ENCODE measurements around the gene PRSS36. TPM values are rescaled to one million over a fixed set of nuclear protein-coding genes. Genes with fewer than 3 reads are reported as not detected.
"Not testable (repeated sequence)": the region's sequence is repeated elsewhere in the genome, so short reads cannot be mapped to it uniquely, and the experiment has no call there.

PRSS36 gene
- total RNA-seq, 1 donor from 2014 or later = 1.1 TPM

- intact Hi-C loops (cut with micrococcal nuclease) = no loop called here
Measured at GRCh38 chr16:31107465-31107867, 42.4 kb downstream of the PRSS36 start.

- intact Hi-C loops (cut with micrococcal nuclease) = no loop called here
Measured at GRCh38 chr16:31106509-31107464, 43.1 kb downstream of the PRSS36 start.

- intact Hi-C loops (cut with micrococcal nuclease) = no loop called here
Measured at GRCh38 chr16:31105677-31106213, 44.1 kb downstream of the PRSS36 start.

- intact Hi-C loops (cut with micrococcal nuclease) = not testable (repeated sequence)
Measured at GRCh38 chr16:31100876-31101641, 48.8 kb downstream of the PRSS36 start.

GRCh38 chr16:31099860-31100638 lies 49.8 kb downstream of the PRSS36 start:
- intact Hi-C loops (cut with micrococcal nuclease) = no loop called here

GRCh38 chr16:31094424-31095120 lies 55.3 kb downstream of the PRSS36 start, which contains the start of gene VKORC1:
TSS of gene VKORC1 (minus strand) at chr16:31094797. CDS start at chr16:31094729, 68 bp downstream.
- intact Hi-C loops (cut with micrococcal nuclease) = loop anchor here (1.0 to 2.0 kb wide), 12 partner anchors 14 to 365 kb away; partner anchors contain the start of genes ARMC5, BCKDK, HSD3B7 and KAT8

- intact Hi-C loops (cut with micrococcal nuclease) = loop anchor here (1.0 to 2.0 kb wide), 12 partner anchors 15 to 365 kb away; partner anchors contain the start of genes ARMC5, BCKDK, HSD3B7 and KAT8
Measured at GRCh38 chr16:31094088-31094423, 55.8 kb downstream of the PRSS36 start.

GRCh38 chr16:31093132-31093703 lies 56.6 kb downstream of the PRSS36 start:
- intact Hi-C loops (cut with micrococcal nuclease) = no loop called here

GRCh38 chr16:31092330-31092729 lies 57.5 kb downstream of the PRSS36 start:
- intact Hi-C loops (cut with micrococcal nuclease) = no loop called here

- intact Hi-C loops (cut with micrococcal nuclease) = no loop called here
Measured at GRCh38 chr16:31090540-31090939, 59.3 kb downstream of the PRSS36 start.

- intact Hi-C loops (cut with micrococcal nuclease) = no loop called here
Measured at GRCh38 chr16:31089199-31089598, 60.7 kb downstream of the PRSS36 start.

Other genes starting within 250 kb of the PRSS36 start
- gene FBXL19, start 226.5 kb downstream of the PRSS36 start, total RNA-seq = 24.8 and 28.5 TPM in 2 replicates
- 22.3 and 23.0 TPM in 2 replicates for gene ORAI3, start 201.0 kb downstream of the PRSS36 start, total RNA-seq
- 25.9 and 27.8 TPM in 2 replicates for gene SETD1A, start 192.3 kb downstream of the PRSS36 start, total RNA-seq
- gene HSD3B7, start 164.9 kb downstream of the PRSS36 start, total RNA-seq = 9.0 and 10.6 TPM in 2 replicates
- 1.5 and 1.6 TPM in 2 replicates for gene STX1B, start 139.4 kb downstream of the PRSS36 start, total RNA-seq
- 93.7 and 102 TPM in 2 replicates for gene STX4, start 116.5 kb downstream of the PRSS36 start, total RNA-seq
- gene ZNF668, start 75.8 kb downstream of the PRSS36 start, total RNA-seq = 14.5 and 15.5 TPM in 2 replicates
- 31.3 and 33.0 TPM in 2 replicates for gene ZNF646, start 75.6 kb downstream of the PRSS36 start, total RNA-seq
- gene PRSS53, start 61.1 kb downstream of the PRSS36 start, total RNA-seq = 4.1 and 5.5 TPM in 2 replicates
- gene VKORC1, start 55.3 kb downstream of the PRSS36 start, total RNA-seq = 61.1 and 63.1 TPM in 2 replicates
- 24.6 and 25.4 TPM in 2 replicates for gene BCKDK, start 41.7 kb downstream of the PRSS36 start, total RNA-seq
- 53.5 and 55.4 TPM in 2 replicates for gene KAT8, start 32.4 kb downstream of the PRSS36 start, total RNA-seq
- gene PRSS8, start 14.3 kb downstream of the PRSS36 start, total RNA-seq = not detected in 2 replicates
- gene FUS, start 30.1 kb upstream of the PRSS36 start, total RNA-seq = 718 and 732 TPM in 2 replicates
- 96.1 and 98.3 TPM in 2 replicates for gene PYCARD, start 52.7 kb upstream of the PRSS36 start, total RNA-seq
- 0.12 TPM in 1 of 2 replicates, not detected in the other for gene TRIM72, start 64.1 kb upstream of the PRSS36 start, total RNA-seq
- gene PYDC1, start 67.1 kb upstream of the PRSS36 start, total RNA-seq = not detected in 2 replicates
- gene ITGAM, start 109.9 kb upstream of the PRSS36 start, total RNA-seq = 88.2 and 91.3 TPM in 2 replicates
- 137 and 142 TPM in 2 replicates for gene ITGAX, start 205.1 kb upstream of the PRSS36 start, total RNA-seq
- 0.07 TPM in 1 of 2 replicates, not detected in the other for gene ITGAD, start 243.3 kb upstream of the PRSS36 start, total RNA-seq

Data from T-helper 1 cell treated with Interleukin-12 subunit alpha and Interleukin-12 subunit beta and Interleukin-4 antibody, amounts not matched to agents 30 ng/mL and 1 ng/mL, for 36 hours (primary cell).